HepG2 (cell line): ENCODE results near the gene YEATS4. TPM values are rescaled to one million over a fixed set of nuclear protein-coding genes. Genes with fewer than 3 reads are reported as not detected.

Experiments used
- JUNB ChIP-seq: sonication (generic); formaldehyde crosslinking; IDR thresholded peaks from 2 replicates; pipeline ENCODE4 v1.8.0; 2022; ENCODE audit warnings: missing genetic modification reagents, mild to moderate bottlenecking, borderline replicate concordance
- MTF2 ChIP-seq: sonication (generic); formaldehyde crosslinking; IDR thresholded peaks from 2 replicates; pipeline ENCODE4 v1.5.0; 2020; ENCODE audit warnings: missing genetic modification reagents, borderline replicate concordance
- NCOA5 ChIP-seq: sonication (generic); formaldehyde crosslinking; IDR thresholded peaks from 2 replicates; pipeline ENCODE4 v1.4.0; 2020; ENCODE audit warnings: missing genetic modification reagents
- PLRG1 ChIP-seq: fragments of 450-650 bp; conservative IDR thresholded peaks from 2 replicates; pipeline ENCODE4 v1.6.1; 2016
- RFX5 ChIP-seq: IDR thresholded peaks from 2 replicates; pipeline ENCODE4 v1.6.1; 2011; ENCODE audit warnings: low read depth, low read length, improper control_type of control experiment
- RXRB ChIP-seq: IDR thresholded peaks from 2 replicates; pipeline ENCODE4 v1.6.1; 2016; ENCODE audit warnings: borderline replicate concordance, missing genetic modification reagents, missing compliant biosample characterization
- SP2 ChIP-seq: sonication (generic); formaldehyde crosslinking; IDR thresholded peaks from 2 replicates; pipeline ENCODE4 v1.5.1; 2020; ENCODE audit warnings: mild to moderate bottlenecking, missing genetic modification reagents
- SRF ChIP-seq: IDR thresholded peaks from 2 replicates; pipeline ENCODE4 v1.6.1; 2011; ENCODE audit warnings: mild to moderate bottlenecking, low read depth, low read length, moderate library complexity
- ZBTB1 ChIP-seq: sonication (generic); formaldehyde crosslinking; IDR thresholded peaks from 2 replicates; pipeline ENCODE4 v1.4.0; 2020; ENCODE audit warnings: missing genetic modification reagents, borderline replicate concordance
- ZNF558 ChIP-seq: sonication (generic); formaldehyde crosslinking; IDR thresholded peaks from 2 replicates; pipeline ENCODE4 v1.9.0; 2022; ENCODE audit warnings: mild to moderate bottlenecking, missing genetic modification reagents, borderline replicate concordance
- ZNF598 ChIP-seq: sonication (generic); formaldehyde crosslinking; IDR thresholded peaks from 2 replicates; pipeline ENCODE4 v1.5.1; 2020; ENCODE audit warnings: mild to moderate bottlenecking, missing genetic modification reagents, borderline replicate concordance
- ZSCAN31 ChIP-seq: sonication (generic); formaldehyde crosslinking; IDR thresholded peaks from 2 replicates; pipeline ENCODE4 v1.5.0; 2020; ENCODE audit warnings: low read depth, mild to moderate bottlenecking, missing genetic modification reagents
- polyA plus RNA-seq, 8 experiments: library from polyadenylated mRNA; depleted of rRNA in 3 of 8; stranded (reverse) in 7 of 8; unstranded in 1 of 8; fragments of >200 nt; fragmentation: Illumina TruSeq in 4 of 8; extraction: Trizol in 4 of 8; gene quantifications; 2 replicates each; pipeline versions ENCODE4 v1.2.1 to v1.2.3, GENCODE V29; 2011 to 2016; ENCODE audit warnings: low read depth in 4 of 8, missing spikeins in 1 of 8, mixed read lengths in 1 of 8; ENCODE audit not compliant: insufficient read depth in 1 of 8
- total RNA-seq, 5 experiments: library from RNA; depleted of rRNA; stranded (reverse); fragments of >200 nt; fragmentation: Illumina TruSeq; extraction: Trizol; gene quantifications; 2 replicates each; pipeline ENCODE4 v1.2.3, GENCODE V29; 2016; ENCODE audit warnings: low read depth in 1 of 5
- TF ChIP-seq, protein P1 (sequence below): sonication (generic); formaldehyde crosslinking; IDR thresholded peaks from 2 replicates; pipeline ENCODE4 v1.8.1; 2022; ENCODE audit warnings: mild to moderate bottlenecking, missing genetic modification reagents
- TF ChIP-seq, protein P2 (sequence below): sonication (generic); formaldehyde crosslinking; conservative IDR thresholded peaks from 2 replicates; pipeline ENCODE4 v1.8.0; 2022; ENCODE audit warnings: mild to moderate bottlenecking, moderate library complexity, missing genetic modification reagents
- TF ChIP-seq, protein P3 (sequence below): sonication (generic); formaldehyde crosslinking; IDR thresholded peaks from 2 replicates; pipeline ENCODE4 v1.4.0; 2020; ENCODE audit warnings: mild to moderate bottlenecking, missing genetic modification reagents
- TF ChIP-seq, protein P4 (sequence below): sonication (generic); formaldehyde crosslinking; IDR thresholded peaks from 2 replicates; pipeline ENCODE4 v1.8.0; 2022; ENCODE audit warnings: missing genetic modification reagents, mild to moderate bottlenecking, moderate library complexity, borderline replicate concordance
- TF ChIP-seq, protein P5 (sequence below): sonication (generic); formaldehyde crosslinking; IDR thresholded peaks from 2 replicates; pipeline ENCODE4 v1.9.0; 2021; ENCODE audit warnings: missing genetic modification reagents, borderline replicate concordance
- TF ChIP-seq, protein P6 (sequence below): sonication (generic); formaldehyde crosslinking; IDR thresholded peaks from 2 replicates; pipeline ENCODE4 v1.5.0; 2020; ENCODE audit warnings: mild to moderate bottlenecking, missing genetic modification reagents

Gene YEATS4
- total and polyA plus RNA-seq, 2 of the 13 experiments (the other 11 are each of a cell fraction or from before 2014, with no cell fraction given): 16.8 to 45.0 TPM

DNA sequence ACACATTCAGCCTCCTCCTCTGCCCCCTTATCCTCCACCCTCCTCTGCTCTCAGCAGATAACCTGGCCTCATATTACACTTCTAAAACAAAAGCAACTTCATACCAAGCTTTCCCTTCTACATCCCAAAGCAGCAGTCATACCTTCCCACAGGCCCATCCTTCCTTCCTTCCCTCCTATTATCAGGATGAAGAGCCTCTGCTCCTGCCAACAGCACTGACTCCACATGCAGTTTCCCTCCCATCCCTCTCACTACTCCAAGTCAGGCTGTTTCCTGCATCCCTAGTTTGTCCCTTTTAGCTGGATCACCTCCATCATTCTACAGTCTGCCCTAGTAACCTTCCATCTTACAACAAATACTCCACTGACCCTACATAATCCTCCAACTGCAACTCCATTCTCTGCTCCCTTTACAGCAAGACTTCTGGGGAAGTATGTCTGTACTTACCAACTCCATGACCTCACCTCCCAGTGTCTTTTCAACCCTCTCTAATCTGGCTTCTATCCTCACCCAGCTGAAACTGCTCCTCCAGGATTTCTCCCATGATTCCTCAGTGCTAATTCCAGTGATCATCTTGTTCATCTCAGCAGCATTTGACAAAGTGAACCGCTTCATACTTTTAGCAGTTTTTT lies 4.9 kb upstream of the YEATS4 start (continued):
- TF ChIP-seq, protein P1, sequence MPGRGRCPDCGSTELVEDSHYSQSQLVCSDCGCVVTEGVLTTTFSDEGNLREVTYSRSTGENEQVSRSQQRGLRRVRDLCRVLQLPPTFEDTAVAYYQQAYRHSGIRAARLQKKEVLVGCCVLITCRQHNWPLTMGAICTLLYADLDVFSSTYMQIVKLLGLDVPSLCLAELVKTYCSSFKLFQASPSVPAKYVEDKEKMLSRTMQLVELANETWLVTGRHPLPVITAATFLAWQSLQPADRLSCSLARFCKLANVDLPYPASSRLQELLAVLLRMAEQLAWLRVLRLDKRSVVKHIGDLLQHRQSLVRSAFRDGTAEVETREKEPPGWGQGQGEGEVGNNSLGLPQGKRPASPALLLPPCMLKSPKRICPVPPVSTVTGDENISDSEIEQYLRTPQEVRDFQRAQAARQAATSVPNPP (CRISPR knock-in tag): peak; percentile 78
- TF ChIP-seq, protein P2, sequence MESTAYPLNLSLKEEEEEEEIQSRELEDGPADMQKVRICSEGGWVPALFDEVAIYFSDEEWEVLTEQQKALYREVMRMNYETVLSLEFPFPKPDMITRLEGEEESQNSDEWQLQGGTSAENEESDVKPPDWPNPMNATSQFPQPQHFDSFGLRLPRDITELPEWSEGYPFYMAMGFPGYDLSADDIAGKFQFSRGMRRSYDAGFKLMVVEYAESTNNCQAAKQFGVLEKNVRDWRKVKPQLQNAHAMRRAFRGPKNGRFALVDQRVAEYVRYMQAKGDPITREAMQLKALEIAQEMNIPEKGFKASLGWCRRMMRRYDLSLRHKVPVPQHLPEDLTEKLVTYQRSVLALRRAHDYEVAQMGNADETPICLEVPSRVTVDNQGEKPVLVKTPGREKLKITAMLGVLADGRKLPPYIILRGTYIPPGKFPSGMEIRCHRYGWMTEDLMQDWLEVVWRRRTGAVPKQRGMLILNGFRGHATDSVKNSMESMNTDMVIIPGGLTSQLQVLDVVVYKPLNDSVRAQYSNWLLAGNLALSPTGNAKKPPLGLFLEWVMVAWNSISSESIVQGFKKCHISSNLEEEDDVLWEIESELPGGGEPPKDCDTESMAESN (CRISPR knock-in tag): 0 out of 2 replicates have a peak, but pooled peaks have one; percentile 41
- TF ChIP-seq SP2: no peak
- TF ChIP-seq ZSCAN31 (CRISPR knock-in tag): no peak
- TF ChIP-seq MTF2: no peak
- TF ChIP-seq, protein P3, sequence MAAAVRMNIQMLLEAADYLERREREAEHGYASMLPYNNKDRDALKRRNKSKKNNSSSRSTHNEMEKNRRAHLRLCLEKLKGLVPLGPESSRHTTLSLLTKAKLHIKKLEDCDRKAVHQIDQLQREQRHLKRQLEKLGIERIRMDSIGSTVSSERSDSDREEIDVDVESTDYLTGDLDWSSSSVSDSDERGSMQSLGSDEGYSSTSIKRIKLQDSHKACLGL: no peak; the same call in 1 of the 2 replicates
- TF ChIP-seq ZNF558 (CRISPR knock-in tag): no peak
- TF ChIP-seq ZBTB1 (CRISPR knock-in tag): no peak
- peak; percentile 85 for TF ChIP-seq JUNB (CRISPR knock-in tag)
- peak; percentile 89 for TF ChIP-seq NCOA5 (CRISPR knock-in tag)
- TF ChIP-seq, protein P4, sequence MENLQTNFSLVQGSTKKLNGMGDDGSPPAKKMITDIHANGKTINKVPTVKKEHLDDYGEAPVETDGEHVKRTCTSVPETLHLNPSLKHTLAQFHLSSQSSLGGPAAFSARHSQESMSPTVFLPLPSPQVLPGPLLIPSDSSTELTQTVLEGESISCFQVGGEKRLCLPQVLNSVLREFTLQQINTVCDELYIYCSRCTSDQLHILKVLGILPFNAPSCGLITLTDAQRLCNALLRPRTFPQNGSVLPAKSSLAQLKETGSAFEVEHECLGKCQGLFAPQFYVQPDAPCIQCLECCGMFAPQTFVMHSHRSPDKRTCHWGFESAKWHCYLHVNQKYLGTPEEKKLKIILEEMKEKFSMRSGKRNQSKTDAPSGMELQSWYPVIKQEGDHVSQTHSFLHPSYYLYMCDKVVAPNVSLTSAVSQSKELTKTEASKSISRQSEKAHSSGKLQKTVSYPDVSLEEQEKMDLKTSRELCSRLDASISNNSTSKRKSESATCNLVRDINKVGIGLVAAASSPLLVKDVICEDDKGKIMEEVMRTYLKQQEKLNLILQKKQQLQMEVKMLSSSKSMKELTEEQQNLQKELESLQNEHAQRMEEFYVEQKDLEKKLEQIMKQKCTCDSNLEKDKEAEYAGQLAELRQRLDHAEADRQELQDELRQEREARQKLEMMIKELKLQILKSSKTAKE (CRISPR knock-in tag): peak; percentile 57
- no peak for TF ChIP-seq RFX5
- TF ChIP-seq, protein P5, sequence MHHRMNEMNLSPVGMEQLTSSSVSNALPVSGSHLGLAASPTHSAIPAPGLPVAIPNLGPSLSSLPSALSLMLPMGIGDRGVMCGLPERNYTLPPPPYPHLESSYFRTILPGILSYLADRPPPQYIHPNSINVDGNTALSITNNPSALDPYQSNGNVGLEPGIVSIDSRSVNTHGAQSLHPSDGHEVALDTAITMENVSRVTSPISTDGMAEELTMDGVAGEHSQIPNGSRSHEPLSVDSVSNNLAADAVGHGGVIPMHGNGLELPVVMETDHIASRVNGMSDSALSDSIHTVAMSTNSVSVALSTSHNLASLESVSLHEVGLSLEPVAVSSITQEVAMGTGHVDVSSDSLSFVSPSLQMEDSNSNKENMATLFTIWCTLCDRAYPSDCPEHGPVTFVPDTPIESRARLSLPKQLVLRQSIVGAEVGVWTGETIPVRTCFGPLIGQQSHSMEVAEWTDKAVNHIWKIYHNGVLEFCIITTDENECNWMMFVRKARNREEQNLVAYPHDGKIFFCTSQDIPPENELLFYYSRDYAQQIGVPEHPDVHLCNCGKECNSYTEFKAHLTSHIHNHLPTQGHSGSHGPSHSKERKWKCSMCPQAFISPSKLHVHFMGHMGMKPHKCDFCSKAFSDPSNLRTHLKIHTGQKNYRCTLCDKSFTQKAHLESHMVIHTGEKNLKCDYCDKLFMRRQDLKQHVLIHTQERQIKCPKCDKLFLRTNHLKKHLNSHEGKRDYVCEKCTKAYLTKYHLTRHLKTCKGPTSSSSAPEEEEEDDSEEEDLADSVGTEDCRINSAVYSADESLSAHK (CRISPR knock-in tag): no peak
- TF ChIP-seq RXRB (CRISPR knock-in tag): peak; percentile 62
- TF ChIP-seq, protein P6, sequence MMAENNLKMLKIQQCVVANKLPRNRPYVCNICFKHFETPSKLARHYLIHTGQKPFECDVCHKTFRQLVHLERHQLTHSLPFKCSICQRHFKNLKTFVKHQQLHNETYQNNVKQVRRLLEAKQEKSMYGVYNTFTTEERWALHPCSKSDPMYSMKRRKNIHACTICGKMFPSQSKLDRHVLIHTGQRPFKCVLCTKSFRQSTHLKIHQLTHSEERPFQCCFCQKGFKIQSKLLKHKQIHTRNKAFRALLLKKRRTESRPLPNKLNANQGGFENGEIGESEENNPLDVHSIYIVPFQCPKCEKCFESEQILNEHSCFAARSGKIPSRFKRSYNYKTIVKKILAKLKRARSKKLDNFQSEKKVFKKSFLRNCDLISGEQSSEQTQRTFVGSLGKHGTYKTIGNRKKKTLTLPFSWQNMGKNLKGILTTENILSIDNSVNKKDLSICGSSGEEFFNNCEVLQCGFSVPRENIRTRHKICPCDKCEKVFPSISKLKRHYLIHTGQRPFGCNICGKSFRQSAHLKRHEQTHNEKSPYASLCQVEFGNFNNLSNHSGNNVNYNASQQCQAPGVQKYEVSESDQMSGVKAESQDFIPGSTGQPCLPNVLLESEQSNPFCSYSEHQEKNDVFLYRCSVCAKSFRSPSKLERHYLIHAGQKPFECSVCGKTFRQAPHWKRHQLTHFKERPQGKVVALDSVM (CRISPR knock-in tag): 0 out of 2 replicates have a peak, but pooled peaks have one; percentile 10
- TF ChIP-seq PLRG1: no peak
- TF ChIP-seq ZNF598 (CRISPR knock-in tag): no peak
- 0 out of 2 replicates have a peak, but pooled peaks have one; percentile 3 for TF ChIP-seq SRF
